Esophagus mucosa (tissue), 1 donor: Measurements from ENCODE around the gene GRB7. TPM values are rescaled to one million over a fixed set of nuclear protein-coding genes. Genes with fewer than 3 reads are reported as not detected.
"Not testable (repeated sequence)": the region's sequence is repeated elsewhere in the genome, so short reads cannot be mapped to it uniquely, and the experiment has no call there.

Source experiments
- ATAC-seq: fragments of 200-7000 bp; cut with Tn5 transposase; one replicate; pipeline ENCODE4 v1.9.1; 2020
- total RNA-seq: library from RNA; stranded (reverse); gene quantifications from one replicate; pipeline ENCODE4 v1.2.4, GENCODE V29; 2023
- donor health status: DM: yes; HTN: yes; CAD: no.

The GRB7 gene
- total RNA-seq, 1 donor from 2014 or later: 45.3 TPM

DNA sequence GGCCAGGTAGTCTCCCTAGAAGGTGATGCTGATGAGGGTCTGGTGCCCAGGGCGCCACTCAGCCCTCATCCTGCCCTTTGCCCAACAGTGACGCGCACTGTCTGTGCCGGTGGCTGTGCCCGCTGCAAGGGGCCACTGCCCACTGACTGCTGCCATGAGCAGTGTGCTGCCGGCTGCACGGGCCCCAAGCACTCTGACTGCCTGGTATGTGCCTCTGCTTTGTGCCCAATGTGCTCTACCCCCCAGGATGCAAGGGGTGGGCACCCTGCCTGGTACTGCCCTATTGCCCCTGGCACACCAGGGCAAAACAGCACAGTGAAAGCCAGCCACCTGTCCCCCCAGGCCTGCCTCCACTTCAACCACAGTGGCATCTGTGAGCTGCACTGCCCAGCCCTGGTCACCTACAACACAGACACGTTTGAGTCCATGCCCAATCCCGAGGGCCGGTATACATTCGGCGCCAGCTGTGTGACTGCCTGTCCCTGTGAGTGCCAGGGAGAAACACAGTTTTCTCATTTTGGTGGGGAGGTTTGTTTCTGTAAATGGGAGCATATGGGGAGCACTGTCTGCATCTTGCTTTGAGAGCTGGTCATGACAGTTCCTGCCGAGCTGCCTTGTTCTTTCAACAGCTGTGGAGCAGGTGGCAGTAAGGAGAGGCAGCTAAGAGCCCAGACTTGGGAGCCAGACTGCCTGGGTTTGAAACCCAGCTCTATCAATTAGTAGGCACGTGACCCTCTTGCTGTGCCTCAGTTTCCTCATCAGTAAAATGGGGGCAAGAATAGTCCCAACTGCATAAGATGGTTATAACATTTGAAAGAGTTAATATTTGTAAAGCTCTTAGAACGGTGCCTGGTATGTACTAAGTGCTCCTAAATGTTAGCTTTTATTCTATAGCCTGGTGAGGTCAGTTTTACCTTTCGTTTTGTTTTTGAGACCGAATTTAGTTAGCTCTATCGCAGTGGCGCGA lies 27.5 kb upstream of the GRB7 start:
- no peak for ATAC-seq

DNA sequence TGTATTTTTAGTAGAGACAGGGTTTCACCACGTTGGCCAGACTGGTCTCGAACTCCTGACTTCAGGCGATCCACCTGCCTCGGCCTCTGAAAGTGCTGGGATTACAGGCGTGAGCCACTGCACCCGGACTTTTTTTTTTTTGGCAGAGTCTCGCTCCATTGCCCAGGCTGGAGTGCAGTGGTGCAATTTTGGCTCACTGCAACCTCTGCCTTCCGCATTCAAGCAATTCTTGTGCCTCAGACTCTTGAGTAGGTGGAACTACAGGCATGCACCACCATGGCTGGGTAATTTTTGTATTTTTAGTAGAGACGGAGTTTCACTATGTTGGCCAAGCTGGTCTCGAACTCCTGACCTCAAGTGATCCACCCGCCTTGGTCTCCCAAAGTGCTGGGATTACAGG lies 26.7 kb upstream of the GRB7 start:
- not testable (repeated sequence) for ATAC-seq

DNA sequence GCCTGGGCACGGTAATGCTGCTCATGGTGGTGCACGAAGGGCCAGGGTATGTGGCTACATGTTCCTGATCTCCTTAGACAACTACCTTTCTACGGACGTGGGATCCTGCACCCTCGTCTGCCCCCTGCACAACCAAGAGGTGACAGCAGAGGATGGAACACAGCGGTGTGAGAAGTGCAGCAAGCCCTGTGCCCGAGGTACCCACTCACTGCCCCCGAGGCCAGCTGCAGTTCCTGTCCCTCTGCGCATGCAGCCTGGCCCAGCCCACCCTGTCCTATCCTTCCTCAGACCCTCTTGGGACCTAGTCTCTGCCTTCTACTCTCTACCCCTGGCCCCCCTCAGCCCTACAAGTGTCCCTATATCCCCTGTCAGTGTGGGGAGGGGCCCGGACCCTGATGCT lies 25.9 kb upstream of the GRB7 start:
- no peak for ATAC-seq

DNA sequence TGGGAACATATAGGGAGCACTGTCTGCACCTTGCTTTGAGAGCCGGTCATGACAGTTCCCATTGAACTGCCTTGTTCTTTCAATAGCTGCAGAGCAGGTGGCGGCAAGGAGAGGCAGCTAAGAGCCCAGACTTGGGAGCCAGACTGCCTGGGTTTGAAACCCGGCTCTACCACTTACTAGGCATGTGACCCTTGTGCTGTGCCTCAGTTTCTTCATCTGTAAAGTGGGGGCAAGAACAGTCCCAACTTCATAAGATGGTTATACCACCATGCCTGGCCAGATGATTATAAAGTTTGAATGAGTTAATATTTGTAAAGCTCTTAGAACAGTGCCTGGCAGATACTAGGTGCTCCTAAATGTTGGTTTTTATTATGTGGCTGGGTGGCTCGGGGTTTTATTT lies 23.5 kb upstream of the GRB7 start:
- ATAC-seq: no peak

DNA sequence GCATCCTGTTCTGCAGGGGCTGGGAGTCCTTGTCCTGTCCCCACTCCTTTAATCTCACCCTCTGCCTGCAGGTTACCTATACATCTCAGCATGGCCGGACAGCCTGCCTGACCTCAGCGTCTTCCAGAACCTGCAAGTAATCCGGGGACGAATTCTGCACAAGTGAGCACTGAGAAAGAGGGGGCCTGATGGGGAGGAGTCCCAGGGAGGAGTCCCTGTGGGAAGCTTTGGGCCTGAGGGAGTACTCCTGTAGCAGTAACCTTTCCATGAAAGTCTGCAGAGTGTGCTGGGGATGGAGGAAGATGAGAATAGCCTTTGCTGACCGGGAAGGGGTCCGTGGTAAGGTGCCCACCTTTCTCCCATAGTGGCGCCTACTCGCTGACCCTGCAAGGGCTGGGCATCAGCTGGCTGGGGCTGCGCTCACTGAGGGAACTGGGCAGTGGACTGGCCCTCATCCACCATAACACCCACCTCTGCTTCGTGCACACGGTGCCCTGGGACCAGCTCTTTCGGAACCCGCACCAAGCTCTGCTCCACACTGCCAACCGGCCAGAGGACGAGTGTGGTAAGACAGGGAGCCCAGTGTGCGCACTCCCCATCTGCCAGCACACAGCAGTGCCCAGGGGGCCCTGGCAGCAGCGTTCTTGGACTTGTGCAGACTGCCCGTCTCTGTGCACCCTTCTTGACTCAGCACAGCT lies 22.2 kb upstream of the GRB7 start:
- peak; percentile 70 for ATAC-seq

DNA sequence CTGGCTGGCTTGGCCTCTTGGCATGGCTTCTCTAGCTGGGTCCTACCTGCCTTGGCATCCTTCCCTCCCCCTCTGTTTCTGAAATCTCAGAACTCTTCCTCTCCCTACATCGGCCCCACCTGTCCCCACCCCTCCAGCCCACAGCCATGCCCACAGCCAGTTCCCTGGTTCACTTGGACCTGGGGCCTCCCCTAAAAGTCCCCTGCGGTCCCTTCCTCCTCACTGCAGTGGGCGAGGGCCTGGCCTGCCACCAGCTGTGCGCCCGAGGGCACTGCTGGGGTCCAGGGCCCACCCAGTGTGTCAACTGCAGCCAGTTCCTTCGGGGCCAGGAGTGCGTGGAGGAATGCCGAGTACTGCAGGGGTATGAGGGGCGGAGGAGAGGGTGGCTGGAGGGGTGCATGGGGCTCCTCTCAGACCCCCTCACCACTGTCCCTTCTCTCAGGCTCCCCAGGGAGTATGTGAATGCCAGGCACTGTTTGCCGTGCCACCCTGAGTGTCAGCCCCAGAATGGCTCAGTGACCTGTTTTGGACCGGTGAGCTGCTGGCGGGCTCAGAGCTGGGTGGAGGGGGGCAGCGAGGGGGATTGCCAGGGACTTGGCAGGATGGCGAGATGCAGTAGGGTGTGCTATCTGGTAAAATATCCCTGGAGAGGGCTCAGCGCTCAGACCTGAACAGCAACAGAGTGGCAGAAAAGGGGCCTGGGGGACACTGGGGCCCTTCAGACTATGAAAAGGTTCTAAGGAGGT lies 21.5 kb upstream of the GRB7 start:
- ATAC-seq: peak; percentile 61

DNA sequence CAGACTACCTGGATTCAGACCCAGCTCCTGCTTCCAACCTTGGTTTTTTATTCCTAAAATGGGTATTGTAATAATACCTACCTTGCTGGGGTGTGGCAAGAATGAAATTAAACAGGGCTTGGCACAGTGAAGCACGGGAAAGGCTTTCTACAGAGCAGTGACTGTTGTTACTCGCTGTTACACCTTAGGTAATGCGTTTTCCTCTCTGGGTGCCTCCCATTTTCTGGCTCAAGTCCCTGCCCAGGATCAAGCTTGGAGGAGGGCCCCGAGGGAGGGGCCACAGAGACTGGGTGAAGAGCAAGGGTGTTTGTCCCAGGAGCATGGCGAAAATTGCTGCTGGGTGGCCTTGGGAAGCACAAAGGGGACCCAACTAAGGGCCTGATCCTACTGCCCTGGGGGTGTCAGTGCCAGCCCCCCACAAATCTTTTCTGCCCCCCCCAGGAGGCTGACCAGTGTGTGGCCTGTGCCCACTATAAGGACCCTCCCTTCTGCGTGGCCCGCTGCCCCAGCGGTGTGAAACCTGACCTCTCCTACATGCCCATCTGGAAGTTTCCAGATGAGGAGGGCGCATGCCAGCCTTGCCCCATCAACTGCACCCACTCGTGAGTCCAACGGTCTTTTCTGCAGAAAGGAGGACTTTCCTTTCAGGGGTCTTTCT lies 20.7 kb upstream of the GRB7 start:
- peak; percentile 87 for ATAC-seq

DNA sequence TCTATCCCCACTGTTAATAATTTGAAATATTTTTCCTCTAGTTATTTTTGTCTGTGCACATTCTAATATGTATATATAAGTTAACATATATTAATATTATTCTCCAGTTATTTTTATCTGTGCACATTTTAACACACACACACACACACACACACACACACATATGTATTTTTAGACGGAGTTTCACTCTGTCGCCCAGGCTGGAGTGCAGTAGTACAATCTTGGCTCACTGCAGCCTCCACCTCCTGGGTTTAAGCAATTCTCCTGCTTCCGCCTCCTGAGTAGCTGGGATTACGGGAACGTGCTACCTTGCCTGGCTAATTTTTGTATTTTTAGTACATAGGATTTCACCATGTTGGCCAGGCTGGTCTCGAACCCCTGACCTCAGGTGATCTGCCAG lies 20.1 kb upstream of the GRB7 start:
- no peak for ATAC-seq

DNA sequence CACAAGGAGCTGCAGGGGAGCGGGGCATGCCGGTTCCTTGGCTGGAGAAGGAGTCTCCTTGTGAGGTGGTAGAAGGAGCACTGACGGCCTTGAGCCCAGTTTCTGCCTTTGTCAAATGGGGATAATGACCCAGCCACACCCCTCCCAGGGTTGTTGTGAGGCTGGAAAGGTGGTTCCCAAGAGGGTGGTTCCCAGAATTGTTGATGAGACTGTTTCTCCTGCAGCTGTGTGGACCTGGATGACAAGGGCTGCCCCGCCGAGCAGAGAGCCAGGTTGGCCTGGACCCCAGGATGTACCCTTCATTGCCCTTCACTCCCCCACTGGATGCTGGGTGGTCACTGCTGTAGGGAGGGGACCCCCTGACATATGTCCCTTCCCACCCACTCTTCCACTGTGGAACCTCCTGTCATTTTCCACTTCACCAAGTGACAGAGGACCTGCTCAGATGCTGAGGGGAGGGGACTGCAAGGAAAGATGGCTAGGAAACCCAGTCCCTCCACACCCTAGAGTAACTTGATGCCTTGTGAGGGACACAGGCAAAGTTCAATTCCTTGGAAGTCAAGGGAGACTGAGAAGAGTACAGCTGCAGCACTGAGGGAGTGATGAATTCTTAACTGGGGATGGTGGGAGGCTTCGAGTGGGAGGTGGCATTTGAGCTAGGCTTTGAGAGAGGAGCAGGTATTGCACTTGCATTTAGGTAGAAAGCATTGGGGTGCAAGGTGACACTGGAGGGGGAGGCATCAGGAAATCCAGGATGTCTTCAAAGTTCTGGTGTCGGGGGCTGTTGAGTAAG lies 18.0 kb upstream of the GRB7 start:
- no peak for ATAC-seq

DNA sequence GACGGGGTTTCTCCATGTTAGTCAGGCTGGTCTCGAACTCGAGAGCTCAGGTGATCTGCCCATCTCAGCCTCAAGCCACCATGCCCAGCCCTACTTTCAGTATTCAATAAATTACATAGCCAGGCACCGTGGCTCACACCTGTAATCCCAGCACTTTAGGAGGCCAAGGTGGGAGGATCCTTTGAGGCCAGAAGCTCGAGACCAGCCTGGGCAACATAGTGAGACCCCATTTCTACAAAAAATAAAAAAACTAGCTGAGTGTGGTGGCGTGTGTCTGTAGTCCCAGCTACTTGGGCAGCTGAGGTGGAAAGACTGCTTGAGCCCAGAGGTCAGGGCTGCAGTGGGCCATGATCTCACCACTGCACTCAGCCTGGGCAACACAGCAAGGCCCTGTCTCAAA lies 15.6 kb upstream of the GRB7 start:
- no peak for ATAC-seq

DNA sequence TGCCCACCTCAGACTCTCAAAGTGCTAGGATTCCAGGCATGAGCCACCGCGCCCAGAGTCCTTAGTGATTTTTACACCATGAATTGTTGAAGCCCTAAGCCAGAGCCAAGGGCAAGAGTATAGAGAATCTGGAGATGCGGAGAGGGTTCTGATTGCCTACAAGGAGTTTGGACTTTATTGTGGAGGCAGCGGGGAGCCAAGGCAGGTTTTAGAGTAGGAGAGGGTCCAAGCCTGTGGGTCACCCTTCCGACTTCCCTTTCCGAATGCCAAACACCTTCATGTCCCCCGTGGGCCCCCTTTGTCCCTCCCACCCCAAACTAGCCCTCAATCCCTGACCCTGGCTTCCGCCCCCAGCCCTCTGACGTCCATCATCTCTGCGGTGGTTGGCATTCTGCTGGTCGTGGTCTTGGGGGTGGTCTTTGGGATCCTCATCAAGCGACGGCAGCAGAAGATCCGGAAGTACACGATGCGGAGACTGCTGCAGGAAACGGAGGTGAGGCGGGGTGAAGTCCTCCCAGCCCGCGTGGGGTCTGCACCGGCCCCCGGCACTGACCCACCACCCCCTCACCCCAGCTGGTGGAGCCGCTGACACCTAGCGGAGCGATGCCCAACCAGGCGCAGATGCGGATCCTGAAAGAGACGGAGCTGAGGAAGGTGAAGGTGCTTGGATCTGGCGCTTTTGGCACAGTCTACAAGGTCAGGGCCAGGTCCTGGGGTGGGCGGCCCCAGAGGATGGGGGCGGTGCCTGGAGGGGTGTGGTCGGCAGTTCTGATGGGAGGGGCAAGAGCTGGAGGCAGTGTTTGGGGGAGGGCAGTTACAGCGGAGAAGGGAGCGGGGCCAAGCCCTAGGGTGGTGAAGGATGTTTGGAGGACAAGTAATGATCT lies 14.5 kb upstream of the GRB7 start:
- ATAC-seq: peak; percentile 69

DNA sequence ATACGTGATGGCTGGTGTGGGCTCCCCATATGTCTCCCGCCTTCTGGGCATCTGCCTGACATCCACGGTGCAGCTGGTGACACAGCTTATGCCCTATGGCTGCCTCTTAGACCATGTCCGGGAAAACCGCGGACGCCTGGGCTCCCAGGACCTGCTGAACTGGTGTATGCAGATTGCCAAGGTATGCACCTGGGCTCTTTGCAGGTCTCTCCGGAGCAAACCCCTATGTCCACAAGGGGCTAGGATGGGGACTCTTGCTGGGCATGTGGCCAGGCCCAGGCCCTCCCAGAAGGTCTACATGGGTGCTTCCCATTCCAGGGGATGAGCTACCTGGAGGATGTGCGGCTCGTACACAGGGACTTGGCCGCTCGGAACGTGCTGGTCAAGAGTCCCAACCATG lies 13.0 kb upstream of the GRB7 start:
- ATAC-seq: no peak

DNA sequence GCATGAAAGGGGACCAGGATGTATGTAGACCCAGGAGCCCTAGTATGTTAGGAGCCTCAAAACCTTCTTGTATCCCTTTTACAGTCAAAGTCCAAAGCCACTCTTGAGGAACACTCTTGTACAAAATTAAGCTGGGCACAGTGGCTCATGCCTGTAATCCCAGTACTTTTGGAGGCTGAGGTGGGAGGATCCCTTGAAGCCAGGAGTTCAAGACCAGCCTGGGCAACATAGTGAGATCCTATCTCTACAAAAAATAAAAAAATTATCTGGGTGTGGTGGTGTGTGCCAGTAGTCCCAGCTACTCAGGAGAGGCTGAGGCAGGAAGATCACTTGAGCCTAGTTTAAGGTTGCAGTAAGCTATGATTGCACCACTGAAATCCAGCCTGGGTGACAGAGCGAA lies 11.8 kb upstream of the GRB7 start:
- not testable (repeated sequence) for ATAC-seq

DNA sequence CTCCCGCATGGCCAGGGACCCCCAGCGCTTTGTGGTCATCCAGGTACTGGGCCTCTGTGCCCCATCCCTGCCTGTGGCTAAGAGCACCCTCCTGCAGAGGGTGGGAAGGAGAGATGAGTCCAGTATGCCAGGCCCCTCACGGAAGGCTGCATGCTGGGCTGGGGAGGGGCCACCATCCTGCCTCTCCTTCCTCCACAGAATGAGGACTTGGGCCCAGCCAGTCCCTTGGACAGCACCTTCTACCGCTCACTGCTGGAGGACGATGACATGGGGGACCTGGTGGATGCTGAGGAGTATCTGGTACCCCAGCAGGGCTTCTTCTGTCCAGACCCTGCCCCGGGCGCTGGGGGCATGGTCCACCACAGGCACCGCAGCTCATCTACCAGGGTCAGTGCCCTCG lies 11.1 kb upstream of the GRB7 start:
- ATAC-seq: no peak

DNA sequence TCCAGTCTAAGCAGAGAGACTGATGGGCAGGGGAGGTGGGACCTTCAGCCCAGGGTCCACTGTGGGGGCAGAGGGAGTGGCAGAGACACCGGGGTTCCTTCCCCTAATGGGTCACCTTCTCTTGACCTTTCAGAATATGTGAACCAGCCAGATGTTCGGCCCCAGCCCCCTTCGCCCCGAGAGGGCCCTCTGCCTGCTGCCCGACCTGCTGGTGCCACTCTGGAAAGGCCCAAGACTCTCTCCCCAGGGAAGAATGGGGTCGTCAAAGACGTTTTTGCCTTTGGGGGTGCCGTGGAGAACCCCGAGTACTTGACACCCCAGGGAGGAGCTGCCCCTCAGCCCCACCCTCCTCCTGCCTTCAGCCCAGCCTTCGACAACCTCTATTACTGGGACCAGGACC lies 10.2 kb upstream of the GRB7 start:
- no peak for ATAC-seq

DNA sequence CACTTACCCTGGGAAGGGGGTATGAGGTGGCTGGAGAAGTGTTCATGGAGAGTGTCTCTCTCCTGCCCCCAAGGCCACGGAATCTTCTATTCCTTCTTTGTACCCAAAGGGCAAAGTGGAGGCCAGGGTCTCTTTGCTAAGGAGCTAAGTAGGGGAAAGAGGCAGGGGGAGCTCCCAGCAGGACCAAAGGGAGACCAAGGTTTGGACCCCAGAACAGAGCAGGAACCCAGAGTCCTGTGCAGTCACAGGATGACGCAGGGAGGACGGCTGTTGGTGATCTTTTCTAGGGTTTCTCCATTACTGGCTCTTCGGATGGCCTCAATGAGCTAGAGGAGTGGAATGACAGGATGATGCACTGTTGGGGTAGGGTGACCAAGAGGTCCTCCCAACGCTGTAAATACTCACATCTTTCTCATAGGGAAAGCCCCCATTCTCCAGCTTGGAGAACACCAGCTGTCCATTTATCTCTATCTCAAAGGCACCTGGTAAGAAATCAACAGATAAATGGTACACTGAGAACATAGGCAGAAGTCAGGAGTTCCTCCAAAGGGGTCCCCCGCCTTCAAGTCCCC lies 8.4 kb upstream of the GRB7 start:
- ATAC-seq: peak; percentile 1

DNA sequence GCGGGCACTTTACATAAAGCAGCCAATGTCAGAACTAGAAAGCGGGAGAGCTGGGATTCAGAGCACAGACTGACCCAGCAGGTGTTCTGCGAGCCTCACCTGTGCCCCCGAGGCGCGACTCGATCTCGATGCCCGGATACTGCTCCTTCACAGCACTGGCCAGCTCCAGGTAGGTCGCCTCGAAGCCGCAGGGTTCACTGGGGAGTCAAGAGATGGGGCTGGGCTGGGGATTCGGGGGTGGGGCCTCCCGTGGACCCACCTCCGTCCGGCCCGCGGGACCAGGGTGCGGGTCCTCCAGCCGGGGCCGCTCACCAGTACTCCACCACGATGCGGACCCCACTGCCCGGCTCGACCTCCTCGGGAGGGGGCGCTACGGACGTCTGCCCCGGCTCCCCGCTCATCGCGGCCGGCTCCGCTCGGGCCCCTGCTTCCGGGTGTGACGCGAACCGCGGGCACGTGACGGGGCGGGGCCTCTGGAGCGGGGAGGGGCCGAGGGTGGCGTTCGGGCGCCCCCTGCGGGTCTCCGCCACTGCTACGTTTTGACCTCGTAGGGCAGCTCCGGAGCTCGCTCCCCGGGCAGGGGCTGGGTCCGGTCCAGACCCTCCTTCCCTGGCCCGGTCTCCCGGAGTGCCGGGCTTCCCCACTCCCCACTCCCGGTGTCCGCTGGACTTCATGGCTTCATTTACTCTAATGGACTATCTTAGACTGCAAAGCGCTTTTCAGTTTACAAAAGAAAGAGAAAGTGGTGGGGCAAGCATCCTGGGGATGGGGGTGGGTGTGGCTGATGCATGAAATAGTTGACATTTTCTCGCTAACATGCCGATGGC lies 7.4 kb upstream of the GRB7 start, which contains the start of gene MIEN1:
MIEN1 (minus strand) TSS at position 438 of the 827 bp plus-strand sequence; CDS start at position 401, 37 bp downstream.
- peak; percentile 90 for ATAC-seq

DNA sequence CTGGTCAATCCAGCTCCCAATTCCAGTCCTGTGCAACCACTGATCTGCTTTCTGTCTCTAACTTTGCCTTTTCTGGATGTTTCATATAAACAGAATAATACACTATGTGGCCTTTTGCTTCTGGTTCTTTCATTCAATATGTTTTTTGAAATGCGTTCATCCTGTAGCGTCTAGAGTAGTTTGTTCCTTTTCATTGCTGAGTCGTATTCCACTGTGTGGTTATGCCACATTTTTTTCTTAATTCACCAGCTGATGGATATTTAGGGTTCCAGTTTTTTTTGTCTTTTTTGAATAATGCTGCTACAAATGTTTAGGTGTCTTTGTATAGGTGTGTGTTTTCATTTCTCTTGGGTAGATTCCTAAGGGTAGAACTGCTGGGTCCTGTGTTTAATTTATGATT lies 5.2 kb upstream of the GRB7 start:
- ATAC-seq: no peak

DNA sequence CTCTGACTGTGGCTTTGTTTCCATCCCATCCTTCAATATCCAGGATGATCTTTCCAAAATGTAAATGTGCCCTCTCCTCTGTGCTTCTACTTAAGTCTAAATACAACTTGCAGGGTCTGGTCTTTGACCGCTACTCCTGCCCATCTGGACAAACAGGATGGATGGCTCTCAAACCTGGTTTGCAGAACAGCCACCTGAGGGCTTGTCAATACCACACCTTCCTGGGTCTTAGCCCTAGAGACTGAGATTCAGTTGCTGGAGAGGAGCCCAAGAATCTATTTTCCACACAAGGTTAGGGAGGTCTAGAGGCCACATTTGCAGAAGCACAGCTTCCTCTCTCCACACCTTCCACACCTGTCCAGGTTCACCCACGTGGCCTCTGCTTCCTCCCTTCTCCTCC lies 1.9 kb upstream of the GRB7 start:
- no peak for ATAC-seq
